ENCODE results near the gene SLC7A5.

The SLC7A5 gene

DNA sequence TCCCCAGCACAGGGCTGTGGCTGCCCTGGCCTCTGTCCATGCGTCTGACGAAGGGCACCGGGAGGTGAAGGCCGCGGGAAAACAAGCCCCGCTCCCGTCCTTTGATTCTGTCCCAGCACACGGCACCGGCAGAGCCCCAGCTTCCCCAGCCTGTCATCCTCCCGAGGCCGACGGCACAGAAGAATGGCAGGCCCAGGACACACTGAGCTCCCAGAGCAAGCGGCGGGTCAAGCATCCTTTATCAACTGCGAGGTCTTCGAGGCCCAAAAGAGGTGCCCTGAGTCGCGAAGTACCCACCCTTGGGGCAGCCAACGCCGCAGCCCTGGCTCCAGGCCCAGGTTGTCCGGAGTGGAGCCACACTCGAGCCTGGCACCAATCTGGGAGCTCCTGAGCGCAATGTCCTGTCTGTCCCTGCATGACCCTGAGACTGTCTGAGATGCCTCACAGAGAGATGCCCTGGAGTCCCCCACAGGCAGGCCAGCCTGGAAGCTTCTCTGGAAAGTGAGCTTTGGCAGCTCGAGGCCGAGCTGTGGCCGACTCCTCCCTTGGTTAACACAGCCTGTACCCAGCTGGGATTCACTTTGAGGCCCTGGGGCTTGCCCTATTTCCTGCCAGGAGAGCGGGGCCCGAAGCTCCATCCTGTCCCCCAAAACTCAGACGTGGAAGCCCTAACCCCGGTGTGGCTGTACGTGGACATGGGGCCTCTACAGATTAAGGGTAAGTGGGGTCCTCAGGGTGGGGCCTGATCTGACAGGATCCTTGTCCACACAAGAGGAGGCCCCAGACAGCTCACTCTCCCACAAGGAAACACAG is 23.3 kb downstream of the SLC7A5 start:
- FAIRE-seq (no peak), DNase-seq (ENCODE audit: insufficient read length, low spot score) (no peak)
- TF ChIP-seq, protein P1, sequence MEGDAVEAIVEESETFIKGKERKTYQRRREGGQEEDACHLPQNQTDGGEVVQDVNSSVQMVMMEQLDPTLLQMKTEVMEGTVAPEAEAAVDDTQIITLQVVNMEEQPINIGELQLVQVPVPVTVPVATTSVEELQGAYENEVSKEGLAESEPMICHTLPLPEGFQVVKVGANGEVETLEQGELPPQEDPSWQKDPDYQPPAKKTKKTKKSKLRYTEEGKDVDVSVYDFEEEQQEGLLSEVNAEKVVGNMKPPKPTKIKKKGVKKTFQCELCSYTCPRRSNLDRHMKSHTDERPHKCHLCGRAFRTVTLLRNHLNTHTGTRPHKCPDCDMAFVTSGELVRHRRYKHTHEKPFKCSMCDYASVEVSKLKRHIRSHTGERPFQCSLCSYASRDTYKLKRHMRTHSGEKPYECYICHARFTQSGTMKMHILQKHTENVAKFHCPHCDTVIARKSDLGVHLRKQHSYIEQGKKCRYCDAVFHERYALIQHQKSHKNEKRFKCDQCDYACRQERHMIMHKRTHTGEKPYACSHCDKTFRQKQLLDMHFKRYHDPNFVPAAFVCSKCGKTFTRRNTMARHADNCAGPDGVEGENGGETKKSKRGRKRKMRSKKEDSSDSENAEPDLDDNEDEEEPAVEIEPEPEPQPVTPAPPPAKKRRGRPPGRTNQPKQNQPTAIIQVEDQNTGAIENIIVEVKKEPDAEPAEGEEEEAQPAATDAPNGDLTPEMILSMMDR (IDR thresholded peaks at IDR 0.05; ENCODE audit: insufficient read depth, missing control alignments) = no peak

GRCh38 chr16:87845213-87845612 is 24.1 kb downstream of the SLC7A5 start:
- DNase-seq (ENCODE audit: insufficient read length, low spot score) = no peak
- TF ChIP-seq, protein P1 (IDR thresholded peaks at IDR 0.05; ENCODE audit: insufficient read depth, missing control alignments) = no peak
- FAIRE-seq = no peak

DNA sequence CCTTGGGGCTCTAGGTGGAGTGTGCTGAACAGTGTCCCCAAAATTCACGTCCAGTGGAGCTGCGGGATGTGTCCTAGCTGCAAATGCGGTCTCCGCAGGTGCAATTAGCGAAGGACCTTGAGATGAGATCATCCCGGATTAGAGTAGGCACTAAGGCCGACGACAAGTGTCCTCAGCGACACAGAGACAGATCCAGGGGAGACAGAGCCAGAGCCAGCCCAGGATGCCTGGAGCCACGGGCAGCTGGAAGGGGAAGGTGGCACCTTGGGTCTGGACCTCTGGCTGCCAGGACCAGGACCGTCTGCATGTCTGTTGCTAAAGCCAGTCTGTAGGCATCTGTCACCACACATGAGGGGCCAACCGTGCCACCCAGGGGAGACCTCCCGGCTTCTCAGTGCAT is 24.5 kb downstream of the SLC7A5 start:
- FAIRE-seq (no peak), DNase-seq (ENCODE audit: insufficient read length, low spot score) (peak; percentile 77)
- TF ChIP-seq, protein P1 (IDR thresholded peaks at IDR 0.05; ENCODE audit: insufficient read depth, missing control alignments) = no peak

DNA sequence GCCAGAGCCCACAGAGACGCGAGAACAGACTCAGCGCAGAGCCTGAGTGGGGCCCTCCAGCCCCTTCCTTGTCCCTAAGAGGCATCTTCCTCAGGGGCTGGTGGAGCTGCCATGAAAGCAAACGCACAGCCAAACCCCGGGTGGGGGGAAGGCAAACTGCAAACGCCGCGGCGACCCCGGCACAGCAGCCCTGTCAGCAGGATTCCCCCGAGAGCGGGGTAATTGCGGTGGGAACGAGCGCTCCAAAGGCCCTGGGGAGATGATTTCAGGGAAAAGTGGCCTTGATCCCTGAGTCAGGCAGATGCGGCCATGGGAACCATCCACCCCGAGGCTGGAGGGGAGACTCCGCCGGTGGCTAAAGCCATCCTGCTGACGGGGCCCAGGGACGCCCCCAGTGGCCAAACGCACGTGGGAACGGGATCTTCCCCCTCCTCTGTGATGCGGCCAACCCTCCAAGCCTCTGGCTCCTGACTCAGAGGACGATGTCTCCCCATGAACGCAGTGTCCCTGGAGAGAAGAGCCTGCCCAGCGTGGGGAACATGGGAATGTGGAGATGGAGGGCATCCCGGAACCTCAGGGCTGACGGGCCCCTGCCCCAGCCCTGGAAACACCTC is 25.1 kb downstream of the SLC7A5 start:
- no peak for FAIRE-seq
- TF ChIP-seq, protein P1 (IDR thresholded peaks at IDR 0.05; ENCODE audit: insufficient read depth, missing control alignments) = no peak
- no peak for DNase-seq (ENCODE audit: insufficient read length, low spot score)

- no peak for FAIRE-seq
- TF ChIP-seq, protein P1 (IDR thresholded peaks at IDR 0.05; ENCODE audit: insufficient read depth, missing control alignments) = no peak
- no peak for DNase-seq (ENCODE audit: insufficient read length, low spot score)
Observed at GRCh38 chr16:87843678-87844105, 25.6 kb downstream of the SLC7A5 start.

DNA sequence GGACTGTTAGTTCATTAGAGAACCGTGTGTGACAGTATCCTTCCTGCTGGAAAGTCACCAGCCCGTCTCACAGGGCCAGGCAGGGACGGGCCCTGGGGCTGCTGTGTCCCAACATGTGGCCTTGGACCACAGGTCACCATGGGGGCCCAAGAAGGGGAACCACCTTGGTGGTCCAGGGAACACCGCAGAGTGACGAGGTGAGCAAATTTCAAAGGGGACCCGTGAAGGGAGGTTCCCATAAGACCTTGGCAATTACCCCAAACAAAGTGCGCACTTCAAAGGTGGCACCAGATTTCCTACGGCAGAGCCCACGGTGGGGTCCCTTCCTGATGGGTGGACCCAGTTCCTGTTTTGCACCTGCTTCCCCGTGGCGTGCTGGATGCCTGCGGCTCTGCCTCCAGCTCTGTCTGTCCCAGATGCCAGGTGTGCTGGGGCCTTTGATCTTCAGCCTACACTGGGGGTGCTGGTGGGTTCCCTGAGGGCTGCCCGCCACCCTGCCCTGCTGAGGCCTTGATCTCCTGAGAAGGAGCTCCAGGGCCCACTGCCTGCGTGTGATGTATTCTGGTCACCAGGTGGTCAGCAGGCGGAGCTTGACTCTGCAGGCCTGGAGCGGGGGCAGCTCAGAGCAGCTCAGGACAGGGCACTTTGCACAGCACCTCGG is 27.0 kb downstream of the SLC7A5 start:
- DNase-seq (ENCODE audit: insufficient read length, low spot score) (no peak), FAIRE-seq (no peak)
- TF ChIP-seq, protein P1 (IDR thresholded peaks at IDR 0.05; ENCODE audit: insufficient read depth, missing control alignments) = no peak

Data from D721Med (cell line).